H1 (cell line): ENCODE data around the gene FOXN3. TPM values are rescaled to one million over a fixed set of nuclear protein-coding genes. Genes with fewer than 3 reads are reported as not detected.

Source experiments
- CTCF ChIA-PET: fragments of 300-600 bp; sonication (Branson Sonifier 250); formaldehyde crosslinking; loops from one replicate; lab custom pipeline; 2021; ENCODE audit not compliant: partially characterized antibody; lab: Charles Lee
- POLR2A ChIA-PET: fragments of 300-600 bp; sonication (Branson Sonifier 250); formaldehyde crosslinking; loops from one replicate; lab custom pipeline; 2021; ENCODE audit warnings: inconsistent platforms; ENCODE audit not compliant: partially characterized antibody; lab: Charles Lee
- DNase-seq, 2 experiments: peaks; one replicate each; pipeline versions ENCODE4 v3.0.0 to v3.0.0-alpha.2; 2010 to 2022; ENCODE audit warnings: low spot score in 2 of 2, low read depth in 1 of 2, mixed read lengths in 1 of 2
- FAIRE-seq: peaks from 2 replicates; lab custom pipeline; 2011; peaks lifted over from hg19 to GRCh38; lab: Jason Lieb, UNC
- H2AFZ ChIP-seq: 2 replicates; pipeline ENCODE4 v1.8.1; 2012; ENCODE audit warnings: low read length, inconsistent platforms
- H2AK5ac ChIP-seq: 2 replicates; pipeline ENCODE4 v1.6.1; 2013; ENCODE audit warnings: low read depth, low read length
- H2BK120ac ChIP-seq: replicated peaks from 2 replicates; pipeline ENCODE3; 2013; ENCODE audit warnings: low read depth, low read length, inconsistent platforms
- H2BK12ac ChIP-seq: 2 replicates; pipeline ENCODE4 v1.6.1; 2013; ENCODE audit warnings: low read depth, low read length
- H2BK15ac ChIP-seq: 2 replicates; pipeline ENCODE4 v1.6.1; 2013; ENCODE audit warnings: low read length
- H2BK20ac ChIP-seq: 2 replicates; pipeline ENCODE4 v1.6.1; 2013; ENCODE audit warnings: low read length
- H2BK5ac ChIP-seq: 2 replicates; pipeline ENCODE4 v1.6.1; 2013; ENCODE audit warnings: low read depth, low read length
- H3K14ac ChIP-seq: 2 replicates; pipeline ENCODE4 v1.6.1; 2013; ENCODE audit warnings: inconsistent platforms; ENCODE audit not compliant: insufficient read length
- H3K18ac ChIP-seq: 2 replicates; pipeline ENCODE4 v1.6.1; 2013; ENCODE audit warnings: low read length; ENCODE audit errors: extremely low read depth
- H3K23ac ChIP-seq: 2 replicates; pipeline ENCODE4 v1.6.1; 2013; ENCODE audit warnings: inconsistent platforms; ENCODE audit not compliant: insufficient read length
- H3K23me2 ChIP-seq: 2 replicates; pipeline ENCODE4 v1.6.1; 2013; ENCODE audit warnings: low read depth, low read length
- H3K27ac ChIP-seq: 2 replicates; pipeline ENCODE4 v1.6.1; 2011; ENCODE audit warnings: low read depth, low read length, inconsistent platforms
- H3K27me3 ChIP-seq, 4 experiments: replicated peaks in 1 of 4; 1 replicate in 1 of 4; 2 replicates in 3 of 4; pipeline versions ENCODE4 v1.6.1 to v1.8.1; 2011 to 2013; ENCODE audit warnings: low read length in 3 of 4, mild to moderate bottlenecking in 3 of 4, inconsistent platforms in 2 of 4, mixed read lengths in 2 of 4, moderate library complexity in 1 of 4; ENCODE audit not compliant: control insufficient read depth in 3 of 4, insufficient read depth in 3 of 4; ENCODE audit errors: extremely low read depth in 1 of 4
- H3K36me3 ChIP-seq, 4 experiments: 2 replicates each; pipeline versions ENCODE4 v1.6.1 to v1.8.1; 2011 to 2013; ENCODE audit warnings: mild to moderate bottlenecking in 4 of 4, low read length in 3 of 4, moderate library complexity in 2 of 4, control low read depth in 1 of 4, inconsistent platforms in 1 of 4; ENCODE audit not compliant: insufficient read depth in 4 of 4, control insufficient read depth in 2 of 4
- H3K4ac ChIP-seq: replicated peaks from 2 replicates; pipeline ENCODE3; 2013; ENCODE audit warnings: low read length, low read depth, mixed read lengths, inconsistent platforms; ENCODE audit not compliant: insufficient read length
- H3K4me1 ChIP-seq, 4 experiments: replicated peaks in 1 of 4; 1 replicate in 1 of 4; 2 replicates in 3 of 4; pipeline versions ENCODE4 v1.6.1 to v1.8.1; 2011 to 2013; ENCODE audit warnings: low read length in 3 of 4, inconsistent platforms in 2 of 4, mixed read lengths in 1 of 4; ENCODE audit not compliant: insufficient read depth in 4 of 4, control insufficient read depth in 3 of 4
- H3K4me2 ChIP-seq, 2 experiments: 2 replicates each; pipeline versions ENCODE4 v1.6.1 to v1.8.1; 2011 to 2013; ENCODE audit warnings: low read depth in 2 of 2, low read length in 2 of 2, control low read depth in 1 of 2, inconsistent platforms in 1 of 2, mild to moderate bottlenecking in 1 of 2; ENCODE audit not compliant: insufficient read depth in 1 of 2
- H3K4me3 ChIP-seq, 4 experiments: fragments of 200-600, 300-600 bp in 1 of 4; sonication (generic), shearing (Covaris generic), sonication (Bioruptor Twin) in 1 of 4; 2 replicates each; pipeline versions ENCODE4 v1.5.1 to v1.8.1; 2011 to 2016; ENCODE audit warnings: low read length in 4 of 4, low read depth in 3 of 4, control low read depth in 2 of 4, inconsistent platforms in 2 of 4, mild to moderate bottlenecking in 2 of 4, mixed read lengths in 1 of 4, moderate library complexity in 1 of 4; ENCODE audit not compliant: insufficient read depth in 2 of 4; ENCODE audit errors: extremely low read depth in 1 of 4
- H3K56ac ChIP-seq: replicated peaks from 2 replicates; pipeline ENCODE3; 2013; ENCODE audit warnings: low read depth, mild to moderate bottlenecking, mixed read lengths, low read length, inconsistent platforms; ENCODE audit not compliant: insufficient read length
- H3K79me1 ChIP-seq: 2 replicates; pipeline ENCODE4 v1.6.1; 2013; ENCODE audit warnings: low read depth, low read length, control low read depth
- H3K79me2 ChIP-seq, 2 experiments: 2 replicates each; pipeline versions ENCODE4 v1.6.1 to v1.8.1; 2012 to 2013; ENCODE audit warnings: low read length in 2 of 2, mild to moderate bottlenecking in 2 of 2, inconsistent platforms in 1 of 2; ENCODE audit not compliant: insufficient read depth in 2 of 2, control insufficient read depth in 1 of 2
- H3K9ac ChIP-seq, 4 experiments: replicated peaks in 1 of 4; 1 replicate in 1 of 4; 2 replicates in 3 of 4; pipeline versions ENCODE4 v1.6.1 to v1.8.1; 2011 to 2013; ENCODE audit warnings: low read depth in 3 of 4, low read length in 3 of 4, control low read depth in 2 of 4, mild to moderate bottlenecking in 2 of 4, moderate library complexity in 2 of 4, inconsistent platforms in 1 of 4; ENCODE audit errors: extremely low read depth in 1 of 4
- H3K9me3 ChIP-seq, 2 experiments: 2 replicates each; pipeline versions ENCODE4 v1.6.1 to v1.8.1; 2012 to 2013; ENCODE audit warnings: mild to moderate bottlenecking in 2 of 2, moderate library complexity in 2 of 2, control low read depth in 1 of 2, inconsistent platforms in 1 of 2, low read depth in 1 of 2, low read length in 1 of 2, mixed read lengths in 1 of 2; ENCODE audit not compliant: insufficient read depth in 2 of 2
- H4K20me1 ChIP-seq, 2 experiments: replicated peaks in 1 of 2; 2 replicates each; pipeline versions ENCODE3 to v1.8.1; 2011 to 2013; ENCODE audit warnings: inconsistent platforms in 2 of 2, low read length in 2 of 2, mild to moderate bottlenecking in 1 of 2; ENCODE audit not compliant: insufficient read depth in 2 of 2, control insufficient read depth in 1 of 2
- H4K5ac ChIP-seq: 2 replicates; pipeline ENCODE4 v1.6.1; 2013; ENCODE audit warnings: low read length, low read depth, mixed read lengths, inconsistent platforms; ENCODE audit not compliant: insufficient read length
- H4K8ac ChIP-seq: 2 replicates; pipeline ENCODE4 v1.8.0; 2013; ENCODE audit warnings: mild to moderate bottlenecking, moderate library complexity, low read length, inconsistent platforms; ENCODE audit not compliant: insufficient read depth; ENCODE audit errors: extremely low read depth
- H4K91ac ChIP-seq: replicated peaks from 2 replicates; pipeline ENCODE3; 2013; ENCODE audit warnings: low read length, mixed read lengths, inconsistent platforms; ENCODE audit not compliant: insufficient read length
- CBX8 ChIP-seq: fragments of 300-800, 300-1000 bp; sonication (generic); IDR thresholded peaks from 2 replicates; pipeline ENCODE4 v1.7.1; 2016; ENCODE audit warnings: low read depth, low read length, borderline replicate concordance
- CEBPB ChIP-seq: IDR thresholded peaks from 2 replicates; pipeline ENCODE4 v1.6.1; 2012; ENCODE audit warnings: low read depth, low read length
- CHD2 ChIP-seq: IDR thresholded peaks from 2 replicates; pipeline ENCODE4 v1.6.1; 2012; ENCODE audit warnings: low read length, improper control_type of control experiment
- EGR1 ChIP-seq: IDR thresholded peaks from 2 replicates; pipeline ENCODE4 v1.6.1; 2011; ENCODE audit warnings: low read depth, low read length, borderline replicate concordance
- EP300 ChIP-seq, 2 experiments: IDR thresholded peaks; 1 replicate in 1 of 2; 2 replicates in 1 of 2; pipeline ENCODE4 v1.6.1; 2011 to 2012; ENCODE audit warnings: low read depth in 2 of 2, low read length in 2 of 2, mild to moderate bottlenecking in 2 of 2, borderline replicate concordance in 1 of 2, inconsistent platforms in 1 of 2, moderate library complexity in 1 of 2
- GABPA ChIP-seq: IDR thresholded peaks from 2 replicates; pipeline ENCODE4 v1.6.1; 2011; ENCODE audit warnings: mild to moderate bottlenecking, low read length, moderate library complexity, borderline replicate concordance; ENCODE audit not compliant: insufficient read depth
- GTF2F1 ChIP-seq: IDR thresholded peaks from 2 replicates; pipeline ENCODE4 v1.6.1; 2012; ENCODE audit warnings: low read depth, low read length, improper control_type of control experiment, borderline replicate concordance
- HDAC2 ChIP-seq, 2 experiments: fragments of 300-600 bp in 1 of 2; sonication (generic) in 1 of 2; IDR thresholded peaks; 2 replicates each; pipeline ENCODE4 v1.6.1; 2011 to 2012; ENCODE audit warnings: low read depth in 2 of 2, low read length in 2 of 2, mild to moderate bottlenecking in 2 of 2, moderate library complexity in 2 of 2, borderline replicate concordance in 1 of 2, inconsistent platforms in 1 of 2
- JUND ChIP-seq: IDR thresholded peaks from 2 replicates; pipeline ENCODE4 v1.6.1; 2011; ENCODE audit warnings: mild to moderate bottlenecking, improper control_type of control experiment, low read length
- RFX5 ChIP-seq: IDR thresholded peaks from 2 replicates; pipeline ENCODE4 v1.6.1; 2011; ENCODE audit warnings: low read depth, low read length, improper control_type of control experiment, borderline replicate concordance
- RXRA ChIP-seq: IDR thresholded peaks from 2 replicates; pipeline ENCODE4 v1.6.1; 2011; ENCODE audit warnings: low read depth, mild to moderate bottlenecking, low read length, moderate library complexity; ENCODE audit not compliant: insufficient read depth
- TAF7 ChIP-seq: optimal IDR thresholded peaks from 2 replicates; pipeline ENCODE3; 2011; ENCODE audit warnings: low read depth, mild to moderate bottlenecking, inconsistent platforms, low read length, moderate library complexity, borderline replicate concordance
- TCF12 ChIP-seq: IDR thresholded peaks from 2 replicates; pipeline ENCODE4 v1.6.1; 2011; ENCODE audit warnings: low read depth, mild to moderate bottlenecking, low read length
- ZNF274 ChIP-seq: IDR thresholded peaks from 2 replicates; pipeline ENCODE4 v1.7.0; 2012; ENCODE audit warnings: low read length, borderline replicate concordance; ENCODE audit errors: extremely low read depth
- WGBS, 2 experiments: shearing (Covaris generic) in 1 of 2; methylation state at CpG; one replicate each; pipeline versions ENCODE4 v1.1.6 to v1.1.7; 2013 to 2015; ENCODE audit warnings: low lambda C conversion rate in 2 of 2, mixed read lengths in 2 of 2, inconsistent platforms in 1 of 2, low coverage in 1 of 2, missing lambda C conversion rate in 1 of 2; ENCODE audit not compliant: insufficient replicate concordance in 2 of 2, insufficient coverage in 1 of 2, insufficient read length in 1 of 2; ENCODE audit errors: extremely low coverage in 1 of 2, missing lambda C conversion rate in 1 of 2; 5-methylcytosine and 5-hydroxymethylcytosine counted together
- polyA plus RNA-seq, 7 experiments: library from polyadenylated mRNA; depleted of rRNA in 3 of 7; stranded (reverse) in 5 of 7; unstranded in 2 of 7; fragments of >200 nt in 5 of 7; fragments of 200-250 nt in 2 of 7; gene quantifications; 1 replicate in 5 of 7; 2 replicates in 1 of 7; 4 replicates in 1 of 7; pipeline versions ENCODE4 v1.2.1 to v1.2.3, GENCODE V29; 2011 to 2013; ENCODE audit warnings: missing spikeins in 2 of 7, mixed read lengths in 2 of 7
- total RNA-seq: library from RNA; stranded (reverse); fragmentation: NEBNext Ultra II Directional; extraction: Animal tissue kit (Norgen Biotek cat#: 25700); gene quantifications from 2 replicates; pipeline ENCODE4 v1.2.1, GENCODE V29; 2021

FOXN3 gene
- total and polyA plus RNA-seq, 2 of the 8 experiments (the other 6 are each of a cell fraction or from before 2014, with no cell fraction given) = 52.6 to 178 TPM

GRCh38 chr14:89110110-89110509 lies 306.9 kb downstream of the FOXN3 start:
- POLR2A ChIA-PET = no interaction called here
- no peak for FAIRE-seq
- TF ChIP-seq HDAC2 (IDR thresholded peaks at IDR 0.05; ENCODE audit: borderline replicate concordance in 1 of 2, low read depth in 2 of 2, low read length in 2 of 2) = no peak
- TF ChIP-seq GTF2F1 = no peak
- TF ChIP-seq RFX5 = no peak
- TF ChIP-seq EP300 (IDR thresholded peaks at IDR 0.05; ENCODE audit: borderline replicate concordance in 1 of 2, low read depth in 2 of 2, low read length in 2 of 2) = no peak
- TF ChIP-seq EGR1 = no peak
- TF ChIP-seq TAF7 = no peak
- TF ChIP-seq JUND = no peak
- TF ChIP-seq RXRA = no peak
- TF ChIP-seq CEBPB = no peak
- no peak for TF ChIP-seq ZNF274
- no peak for TF ChIP-seq CBX8
- TF ChIP-seq GABPA = no peak
- TF ChIP-seq TCF12 = no peak
- no peak for TF ChIP-seq CHD2

More at GRCh38 chr14:89110110-89110509, 306.9 kb downstream of the FOXN3 start:
- WGBS, 2 experiments = 90% methylated on average over 9 of the region's 9 CpGs; no CpG with 5 or more reads in 1 of the 2 experiments
- Histone ChIP-seq H3K79me2 (no peaks in the 10 kb centered on the region), H3K23me2 (no peaks in the 10 kb centered on the region), H3K56ac (no peak overlapping the region), H2BK15ac (no peak overlapping the region), H3K27me3 (no peaks in the 10 kb centered on the region; a peak in 1 of 7 replicates), H3K23ac (no peak overlapping the region), H3K4me3 (no peak overlapping the region), H3K14ac (no peak overlapping the region), H3K18ac (no peak overlapping the region), H4K8ac (no peak overlapping the region), H2AK5ac (no peak overlapping the region), H2AFZ (no peak overlapping the region), H2BK12ac (no peak overlapping the region), H2BK120ac (no peak overlapping the region), H3K4ac (no peak overlapping the region), H3K4me2 (no peak overlapping the region), H3K36me3 (no peaks in the 10 kb centered on the region), H4K5ac (no peak overlapping the region), H4K20me1 (no peaks in the 10 kb centered on the region), H3K4me1 (no peaks in the 10 kb centered on the region), H2BK5ac (no peak overlapping the region), H3K27ac (no peak overlapping the region), H3K9ac (no peak overlapping the region), H4K91ac (no peak overlapping the region), H3K9me3 (no peaks in the 10 kb centered on the region; a peak in 1 of 4 replicates), H3K79me1 (no peaks in the 10 kb centered on the region), H2BK20ac (no peak overlapping the region)
- CTCF ChIA-PET = interaction anchor here (0.6 to 1.7 kb wide), 3 partner anchors 84 to 1573 kb away, joined by 3 read pairs; no protein-coding TSS in a partner anchor
- DNase-seq = no peak
